Measurements from ENCODE around the gene SLC12A6.

Gene SLC12A6

DNA sequence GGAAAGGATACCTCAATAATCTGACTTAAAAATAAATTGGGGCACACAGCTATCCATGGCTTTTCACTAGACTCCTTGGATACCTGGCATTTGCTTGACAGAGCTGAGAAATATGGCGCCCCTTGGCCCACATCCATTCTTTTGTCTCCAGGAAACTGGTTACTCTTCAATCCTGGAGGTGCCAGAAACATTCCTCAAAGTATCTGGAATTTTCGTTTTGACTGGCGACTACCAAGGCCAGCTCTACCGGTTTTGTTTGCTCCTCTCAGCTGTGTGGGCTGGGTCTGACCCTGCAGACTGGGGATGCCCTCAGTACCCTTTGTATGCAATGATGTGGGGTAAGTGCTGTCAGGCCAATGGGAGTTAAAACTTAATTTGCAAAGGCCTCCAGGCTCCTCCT, 154.6 kb downstream of the SLC12A6 start:
- DNase-seq, result no peak

Data from SHP77 (cell line).